ENCODE measurements around the gene VWA1. TPM values are rescaled to one million over a fixed set of nuclear protein-coding genes. Genes with fewer than 3 reads are reported as not detected.
"Not testable (repeated sequence)": the region's sequence is repeated elsewhere in the genome, so short reads cannot be mapped to it uniquely, and the experiment has no call there.

The VWA1 gene
- total RNA-seq, 5 donors from 2014 or later (not counting 1 experiment from before 2014, with no cell fraction given), result 0.15 to 0.54 (median 0.26) TPM; not detected in 2

DNA sequence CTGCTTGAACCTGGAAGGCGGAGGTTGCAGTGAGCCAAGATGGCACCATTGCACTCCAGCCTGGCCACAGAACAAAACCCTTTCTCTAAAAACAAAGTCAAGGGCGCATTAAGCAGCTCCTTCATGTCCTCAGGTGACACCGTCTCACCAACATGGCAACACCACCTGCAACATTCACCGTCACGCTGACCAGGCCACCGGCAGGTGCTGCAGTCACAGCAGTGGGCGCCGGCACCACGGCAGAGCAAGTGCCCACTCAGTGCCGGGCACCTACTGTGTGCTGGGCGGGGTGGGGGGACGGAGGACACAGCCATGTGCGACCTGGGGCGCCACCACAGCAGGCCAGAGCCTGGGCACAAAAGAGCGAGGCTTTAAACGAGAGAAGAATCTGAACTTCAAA lies 48.2 kb downstream of the VWA1 start:
- no peak for DNase-seq
- no peaks in the 10 kb centered on the region for H3K27me3 ChIP-seq (replicated peaks in 1 of 2; ENCODE audit: control insufficient read depth in 2 of 2, extremely low read depth in 1 of 2, insufficient read depth in 2 of 2, low read length in 1 of 2)
- no peaks in the 10 kb centered on the region for H3K9me3 Mint-ChIP-seq
- peaks cover 0 to 3% (median 0%) of the 10 kb centered on the region in 3 donors for H3K4me1 Mint-ChIP-seq
- WGBS (ENCODE audit: insufficient coverage), result 97% methylated on average over 12 of the region's 16 CpGs
- no peak overlapping the region for H3K4me3 ChIP-seq (ENCODE audit: control insufficient read depth in 1 of 2, extremely low read depth in 1 of 2, low read length in 1 of 2)
- H3K4me1 ChIP-seq (ENCODE audit: control insufficient read depth in 1 of 2, extremely low read depth in 1 of 2, insufficient read depth in 2 of 2, low read length in 2 of 2), result no peaks in the 10 kb centered on the region
- no peak overlapping the region for H3K27ac Mint-ChIP-seq
- H3K27me3 Mint-ChIP-seq, result no peaks in the 10 kb centered on the region
- ChIA-PET POLR2A (no interaction called here), CTCF (no interaction called here)
- H3K36me3 ChIP-seq (ENCODE audit: control insufficient read depth in 2 of 2, extremely low read depth in 1 of 2, insufficient read depth in 1 of 2, low read length in 1 of 2), result peaks cover 19 to 39% of the 10 kb centered on the region in 2 donors
- no peak overlapping the region for H3K4me3 Mint-ChIP-seq
- peaks cover 13% of the 10 kb centered on the region for H3K36me3 Mint-ChIP-seq
- no peak overlapping the region for H3K27ac ChIP-seq (ENCODE audit: low read length)
- no peak for ATAC-seq (replicated peaks in 1 of 4)
- H3K9me3 ChIP-seq, result no peaks in the 10 kb centered on the region

DNA sequence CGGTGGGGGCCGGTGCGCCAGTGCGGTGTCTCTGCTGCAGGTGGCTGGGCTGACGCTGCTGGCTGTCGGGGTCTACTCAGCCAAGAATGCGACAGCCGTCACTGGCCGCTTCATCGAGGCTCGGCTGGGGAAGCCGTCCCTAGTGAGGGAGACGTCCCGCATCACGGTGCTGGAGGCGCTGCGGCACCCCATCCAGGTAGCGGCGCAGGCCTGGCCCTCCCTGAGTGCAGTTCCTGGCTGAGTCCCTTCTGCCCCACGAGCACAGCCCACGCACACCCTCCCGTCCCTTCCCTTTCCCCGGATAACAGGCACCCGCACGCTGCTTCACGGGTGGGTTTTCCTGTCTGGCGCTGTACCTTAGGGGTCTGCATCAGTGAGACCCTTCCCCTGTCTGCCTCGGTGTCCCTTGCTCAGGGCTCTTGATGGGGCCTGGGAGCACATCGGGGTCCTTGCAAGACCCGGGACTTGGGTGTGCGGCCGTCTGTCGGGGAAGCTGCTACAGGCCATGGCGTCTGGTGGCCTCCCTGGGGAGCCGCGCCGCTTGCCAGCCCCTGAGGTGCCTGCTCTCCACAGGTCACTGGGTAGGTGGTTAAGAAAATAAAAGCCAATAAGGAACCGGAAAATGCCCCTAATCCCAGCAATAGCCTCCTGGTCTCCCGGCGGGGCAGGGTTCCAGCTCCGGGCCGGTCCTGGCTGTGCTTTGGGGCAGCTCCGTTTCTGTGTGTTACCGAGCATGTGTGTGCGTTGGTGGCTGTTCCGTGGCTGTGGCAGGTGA lies 49.7 kb downstream of the VWA1 start:
- H3K27me3 Mint-ChIP-seq; POLR2A ChIA-PET; H3K4me3 Mint-ChIP-seq; H3K4me1 ChIP-seq (ENCODE audit: control insufficient read depth in 1 of 2, extremely low read depth in 1 of 2, insufficient read depth in 2 of 2, low read length in 2 of 2); H3K9me3 ChIP-seq; H3K27me3 ChIP-seq (replicated peaks in 1 of 2; ENCODE audit: control insufficient read depth in 2 of 2, extremely low read depth in 1 of 2, insufficient read depth in 2 of 2, low read length in 1 of 2); H3K27ac ChIP-seq (ENCODE audit: low read length); H3K9me3 Mint-ChIP-seq; ATAC-seq (replicated peaks in 1 of 4); H3K27ac Mint-ChIP-seq; H3K4me1 Mint-ChIP-seq; DNase-seq; CTCF ChIA-PET; H3K36me3 Mint-ChIP-seq; H3K4me3 ChIP-seq (ENCODE audit: control insufficient read depth in 1 of 2, extremely low read depth in 1 of 2, low read length in 1 of 2): not testable (repeated sequence)
- peaks cover 14 to 43% of the 10 kb centered on the region in 2 donors for H3K36me3 ChIP-seq (ENCODE audit: control insufficient read depth in 2 of 2, extremely low read depth in 1 of 2, insufficient read depth in 1 of 2, low read length in 1 of 2)
- 95% methylated on average over 14 of the region's 46 CpGs for WGBS (ENCODE audit: insufficient coverage)

DNA sequence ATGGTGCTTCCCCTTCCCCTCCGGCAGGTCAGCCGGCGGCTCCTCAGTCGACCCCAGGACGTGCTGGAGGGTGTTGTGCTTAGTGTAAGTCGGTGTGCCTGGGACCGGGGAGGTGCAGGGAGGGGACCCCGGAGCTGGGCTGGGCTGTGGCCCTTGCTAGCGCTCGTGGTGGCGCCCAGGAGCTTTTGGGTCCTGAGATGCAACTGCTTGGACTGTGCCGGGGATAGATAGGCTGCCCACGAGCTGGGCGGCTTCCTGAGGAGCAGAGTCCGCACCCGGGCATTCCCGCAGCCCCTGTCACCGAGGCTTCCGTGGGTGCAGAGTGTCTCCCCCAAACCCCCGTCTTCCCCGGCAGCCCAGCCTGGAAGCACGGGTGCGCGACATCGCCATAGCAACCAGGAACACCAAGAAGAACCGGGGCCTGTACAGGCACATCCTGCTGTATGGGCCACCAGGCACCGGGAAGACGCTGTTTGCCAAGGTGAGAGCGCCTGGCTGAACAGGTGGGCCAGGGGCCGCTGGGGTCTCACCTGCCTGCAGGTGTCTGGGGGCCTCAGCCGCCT lies 50.3 kb downstream of the VWA1 start:
- DNase-seq; H3K4me3 ChIP-seq (ENCODE audit: control insufficient read depth in 1 of 2, extremely low read depth in 1 of 2, low read length in 1 of 2); H3K9me3 Mint-ChIP-seq; CTCF ChIA-PET; H3K4me1 ChIP-seq (ENCODE audit: control insufficient read depth in 1 of 2, extremely low read depth in 1 of 2, insufficient read depth in 2 of 2, low read length in 2 of 2); H3K27me3 Mint-ChIP-seq; H3K27ac Mint-ChIP-seq; H3K27ac ChIP-seq (ENCODE audit: low read length); H3K9me3 ChIP-seq; H3K27me3 ChIP-seq (replicated peaks in 1 of 2; ENCODE audit: control insufficient read depth in 2 of 2, extremely low read depth in 1 of 2, insufficient read depth in 2 of 2, low read length in 1 of 2); ATAC-seq (replicated peaks in 1 of 4); H3K4me3 Mint-ChIP-seq; H3K36me3 Mint-ChIP-seq; POLR2A ChIA-PET; H3K4me1 Mint-ChIP-seq: not testable (repeated sequence)
- WGBS (ENCODE audit: insufficient coverage), result 97% methylated on average over 20 of the region's 31 CpGs
- H3K36me3 ChIP-seq (ENCODE audit: control insufficient read depth in 2 of 2, extremely low read depth in 1 of 2, insufficient read depth in 1 of 2, low read length in 1 of 2), result peaks cover 14 to 46% of the 10 kb centered on the region in 2 donors

DNA sequence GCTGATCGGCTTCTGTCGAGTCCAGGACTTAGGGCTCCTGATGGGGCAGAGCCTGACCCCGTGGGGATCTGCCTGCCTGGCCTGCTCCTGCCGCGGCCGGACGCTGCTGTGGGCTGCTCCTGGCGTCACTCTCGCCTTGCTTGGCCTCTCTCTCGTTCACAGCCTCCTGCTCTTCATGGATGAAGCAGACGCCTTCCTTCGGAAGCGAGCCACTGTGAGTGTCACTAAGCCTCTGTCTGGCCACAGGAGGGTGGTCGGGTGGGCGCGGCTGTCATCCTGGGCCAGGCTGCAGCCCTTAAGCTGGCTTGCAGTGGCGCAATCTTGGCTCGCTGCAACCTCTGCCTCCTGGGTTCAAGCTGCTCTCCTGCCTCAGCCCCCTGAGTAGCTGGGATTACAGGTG lies 52.2 kb downstream of the VWA1 start:
- POLR2A ChIA-PET, result no interaction called here

DNA sequence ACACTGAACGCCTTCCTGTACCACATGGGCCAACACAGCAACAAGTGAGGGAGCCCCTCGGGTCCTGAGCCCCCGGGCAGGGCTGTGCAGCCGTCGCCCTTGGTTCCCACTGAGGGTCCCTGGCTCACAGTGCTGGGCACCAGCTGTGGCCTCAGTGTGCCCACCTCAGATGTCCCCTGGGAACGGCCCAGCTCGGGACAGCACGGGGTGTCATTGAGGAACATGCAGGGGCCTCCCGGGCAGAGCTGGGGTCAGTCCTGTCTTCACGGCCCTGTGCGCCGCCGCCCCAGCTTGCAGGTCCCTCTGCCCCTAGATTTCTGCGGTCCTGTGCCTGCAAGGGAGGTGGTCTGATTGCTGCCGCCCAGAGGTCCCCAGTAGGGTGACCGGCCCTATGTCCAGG lies 53.7 kb downstream of the VWA1 start:
- Histone ChIP-seq H3K36me3 (ENCODE audit: control insufficient read depth in 2 of 2, extremely low read depth in 1 of 2, insufficient read depth in 1 of 2, low read length in 1 of 2) (peaks cover 17 to 36% of the 10 kb centered on the region in 2 donors), H3K27me3 (replicated peaks in 1 of 2; ENCODE audit: control insufficient read depth in 2 of 2, extremely low read depth in 1 of 2, insufficient read depth in 2 of 2, low read length in 1 of 2) (no peaks in the 10 kb centered on the region), H3K4me1 (ENCODE audit: control insufficient read depth in 1 of 2, extremely low read depth in 1 of 2, insufficient read depth in 2 of 2, low read length in 2 of 2) (no peaks in the 10 kb centered on the region), H3K4me3 (ENCODE audit: control insufficient read depth in 1 of 2, extremely low read depth in 1 of 2, low read length in 1 of 2) (no peak overlapping the region), H3K9me3 (no peaks in the 10 kb centered on the region), H3K27ac (ENCODE audit: low read length) (no peak overlapping the region)
- Mint-ChIP-seq H3K9me3 (peaks cover 0 to 8% (median 0%) of the 10 kb centered on the region in 3 donors), H3K27ac (no peak overlapping the region), H3K4me1 (no peaks in the 10 kb centered on the region), H3K36me3 (peaks cover 34% of the 10 kb centered on the region), H3K27me3 (no peaks in the 10 kb centered on the region), H3K4me3 (no peak overlapping the region)
- ATAC-seq (replicated peaks in 1 of 4) (no peak), DNase-seq (no peak)
- ChIA-PET CTCF (no interaction called here), POLR2A (no interaction called here)
- 98% methylated on average over 15 of the region's 16 CpGs for WGBS (ENCODE audit: insufficient coverage)

More for the DNA sequence above, 52.2 kb downstream of the VWA1 start:
- peaks cover 22 to 46% of the 10 kb centered on the region in 2 donors for H3K36me3 ChIP-seq (ENCODE audit: control insufficient read depth in 2 of 2, extremely low read depth in 1 of 2, insufficient read depth in 1 of 2, low read length in 1 of 2)
- no peak for ATAC-seq (replicated peaks in 1 of 4)
- Mint-ChIP-seq H3K4me1 (no peaks in the 10 kb centered on the region), H3K9me3 (no peaks in the 10 kb centered on the region), H3K4me3 (no peak overlapping the region), H3K27ac (no peak overlapping the region), H3K27me3 (no peaks in the 10 kb centered on the region), H3K36me3 (peaks cover 23% of the 10 kb centered on the region)
- H3K4me1 ChIP-seq (ENCODE audit: control insufficient read depth in 1 of 2, extremely low read depth in 1 of 2, insufficient read depth in 2 of 2, low read length in 2 of 2), result no peaks in the 10 kb centered on the region
- H3K9me3 ChIP-seq, result no peaks in the 10 kb centered on the region
- H3K27me3 ChIP-seq (replicated peaks in 1 of 2; ENCODE audit: control insufficient read depth in 2 of 2, extremely low read depth in 1 of 2, insufficient read depth in 2 of 2, low read length in 1 of 2), result no peaks in the 10 kb centered on the region
- no peak overlapping the region for H3K4me3 ChIP-seq (ENCODE audit: control insufficient read depth in 1 of 2, extremely low read depth in 1 of 2, low read length in 1 of 2)
- 98% methylated on average over 16 of the region's 18 CpGs for WGBS (ENCODE audit: insufficient coverage)
- CTCF ChIA-PET, result no interaction called here
- no peak for DNase-seq
- no peak overlapping the region for H3K27ac ChIP-seq (ENCODE audit: low read length)

DNA sequence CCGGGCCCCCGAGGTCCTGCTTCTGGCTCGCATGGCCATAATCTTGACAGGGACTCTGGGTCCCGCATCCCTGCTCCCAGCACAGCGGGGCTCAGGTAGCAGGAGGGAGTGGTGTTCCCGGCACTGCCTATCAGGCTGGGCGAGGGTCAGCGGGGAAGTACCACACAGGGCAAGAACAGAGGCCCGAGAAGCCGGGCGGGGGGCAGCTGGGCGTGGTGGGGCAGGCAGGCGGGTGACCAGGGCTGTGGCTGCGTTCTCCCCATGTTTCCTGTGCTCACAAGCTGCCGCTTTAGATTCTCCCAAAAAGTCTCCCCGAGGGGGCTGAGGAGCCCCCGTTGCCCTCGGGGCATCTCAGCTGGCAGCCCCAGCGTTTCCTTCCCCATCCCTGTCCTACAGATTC lies 54.4 kb downstream of the VWA1 start:
- H3K27me3 Mint-ChIP-seq, result no peaks in the 10 kb centered on the region
- no peak overlapping the region for H3K4me3 Mint-ChIP-seq
- ChIA-PET POLR2A (no interaction called here), CTCF (no interaction called here)
- no peak overlapping the region for H3K27ac ChIP-seq (ENCODE audit: low read length)
- ATAC-seq (replicated peaks in 1 of 4), result no peak
- H3K36me3 Mint-ChIP-seq, result peaks cover 39% of the 10 kb centered on the region
- peaks cover 17 to 33% of the 10 kb centered on the region in 2 donors for H3K36me3 ChIP-seq (ENCODE audit: control insufficient read depth in 2 of 2, extremely low read depth in 1 of 2, insufficient read depth in 1 of 2, low read length in 1 of 2)
- no peaks in the 10 kb centered on the region for H3K9me3 ChIP-seq
- H3K27ac Mint-ChIP-seq, result no peak overlapping the region
- no peaks in the 10 kb centered on the region for H3K4me1 ChIP-seq (ENCODE audit: control insufficient read depth in 1 of 2, extremely low read depth in 1 of 2, insufficient read depth in 2 of 2, low read length in 2 of 2)
- no peaks in the 10 kb centered on the region for H3K4me1 Mint-ChIP-seq
- DNase-seq, result no peak
- H3K9me3 Mint-ChIP-seq, result peaks cover 0 to 8% (median 0%) of the 10 kb centered on the region in 3 donors
- no peaks in the 10 kb centered on the region for H3K27me3 ChIP-seq (replicated peaks in 1 of 2; ENCODE audit: control insufficient read depth in 2 of 2, extremely low read depth in 1 of 2, insufficient read depth in 2 of 2, low read length in 1 of 2)
- no peak overlapping the region for H3K4me3 ChIP-seq (ENCODE audit: control insufficient read depth in 1 of 2, extremely low read depth in 1 of 2, low read length in 1 of 2)
- 93% methylated on average over 16 of the region's 19 CpGs for WGBS (ENCODE audit: insufficient coverage)
